Mucosa of descending colon (tissue), 3 donors: ENCODE data around the gene KASH5. TPM values are rescaled to one million over a fixed set of nuclear protein-coding genes. Genes with fewer than 3 reads are reported as not detected.
"Not testable (repeated sequence)": the region's sequence is repeated elsewhere in the genome, so short reads cannot be mapped to it uniquely, and the experiment has no call there.

Source experiments
- ATAC-seq: fragments of 200-7000 bp; cut with Tn5 transposase; one replicate; pipeline ENCODE4 v1.9.1; 2020; ENCODE audit warnings: mild to moderate bottlenecking, moderate library complexity
- DNase-seq, 3 donors: peaks; one replicate each; pipeline ENCODE4 v3.0.0-alpha.2; 2020
- H3K36me3 ChIP-seq: fragments of 200-600 bp; one replicate; pipeline ENCODE4 v1.8.0; 2021; ENCODE audit warnings: low read depth, mild to moderate bottlenecking
- H3K4me1 ChIP-seq: fragments of 200-600 bp; one replicate; pipeline ENCODE4 v1.8.0; 2021; ENCODE audit warnings: low read depth, mild to moderate bottlenecking
- H3K4me3 ChIP-seq: fragments of 200-600 bp; one replicate; pipeline ENCODE4 v1.8.0; 2021; ENCODE audit warnings: mild to moderate bottlenecking
- H3K9me3 ChIP-seq: fragments of 200-600 bp; one replicate; pipeline ENCODE4 v1.8.0; 2021; ENCODE audit warnings: mild to moderate bottlenecking
- CTCF ChIP-seq: fragments of 200-600 bp; IDR thresholded peaks from one replicate; pipeline ENCODE4 v1.8.0; 2022; ENCODE audit warnings: antibody characterized with exemption, mild to moderate bottlenecking
- intact Hi-C, 2 donors: fragments of 100-400 bp; cut with DNase I in 1 of 2; cut with micrococcal nuclease in 1 of 2; formaldehyde crosslinking; loops; one replicate each; pipeline versions ENCODE4 v1.11.0 to v1.11.1; 2022; cut with DNase I, micrococcal nuclease
- total RNA-seq, 3 donors: library from RNA; stranded (reverse); fragmentation: NEBNext Ultra II Directional in 2 of 3; extraction: Animal tissue kit (Norgen Biotek cat#: 25700) in 2 of 3; gene quantifications; one replicate each; pipeline versions ENCODE4 v1.2.1 to v1.2.4, GENCODE V29; 2021 to 2023
- donor health status: DM: no; HTN: no; CAD: no; lungs with moderate emphysema.
- donor health status: DM: no; HTN: no; CAD: no.
- donor health status: DM: no; HTN: yes; CAD: no.

KASH5 gene
- total RNA-seq, 3 donors from 2014 or later: not detected

DNA sequence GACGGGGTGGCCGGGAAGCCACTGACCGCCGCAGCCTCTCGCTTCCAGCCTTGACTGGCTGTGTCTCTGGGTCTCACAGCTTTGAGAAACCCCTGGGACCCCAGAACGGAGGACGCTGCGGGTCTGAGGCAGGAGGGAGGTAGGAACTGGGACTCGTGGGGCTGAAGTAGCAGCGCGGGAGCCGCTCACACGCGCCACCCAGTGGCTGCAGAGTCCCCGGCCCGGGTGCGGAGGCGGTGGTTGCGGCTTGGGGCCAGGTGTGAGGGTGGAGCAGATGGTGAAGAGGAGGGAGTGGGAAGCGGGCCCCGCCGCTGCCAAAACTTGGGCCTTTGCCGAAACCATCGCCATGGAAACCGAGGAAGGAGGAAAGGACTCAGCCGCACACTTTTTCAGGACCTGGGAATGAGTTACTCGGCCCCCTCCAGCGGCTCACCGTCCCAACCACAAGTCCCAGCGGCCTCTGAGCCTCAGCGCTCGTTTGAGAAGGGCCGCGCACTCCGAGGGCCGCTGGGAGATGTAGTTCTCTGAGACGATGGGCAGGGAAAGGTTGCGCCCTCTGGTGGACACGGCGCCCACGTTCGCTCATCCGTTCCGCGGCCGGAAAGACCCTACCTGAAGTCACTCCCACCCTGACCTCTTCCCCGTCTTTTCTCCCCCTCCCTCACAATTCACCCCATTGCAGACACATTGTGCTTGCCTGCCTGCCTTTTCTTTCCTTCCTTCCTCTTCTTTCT lies 55.5 kb downstream of the KASH5 start:
- peak; percentile 75 for TF ChIP-seq CTCF
- peak overlapping the region; percentile 42 for H3K4me3 ChIP-seq
- intact Hi-C loops: loop anchor here (2.0 to 5.0 kb wide), 2 partner anchors 51 kb away; no protein-coding TSS in a partner anchor
- peak; percentile 96 for DNase-seq
- H3K9me3 ChIP-seq: no peaks in the 10 kb centered on the region
- no peaks in the 10 kb centered on the region for H3K36me3 ChIP-seq
- no peaks in the 10 kb centered on the region for H3K4me1 ChIP-seq
- ATAC-seq: peak; percentile 94

DNA sequence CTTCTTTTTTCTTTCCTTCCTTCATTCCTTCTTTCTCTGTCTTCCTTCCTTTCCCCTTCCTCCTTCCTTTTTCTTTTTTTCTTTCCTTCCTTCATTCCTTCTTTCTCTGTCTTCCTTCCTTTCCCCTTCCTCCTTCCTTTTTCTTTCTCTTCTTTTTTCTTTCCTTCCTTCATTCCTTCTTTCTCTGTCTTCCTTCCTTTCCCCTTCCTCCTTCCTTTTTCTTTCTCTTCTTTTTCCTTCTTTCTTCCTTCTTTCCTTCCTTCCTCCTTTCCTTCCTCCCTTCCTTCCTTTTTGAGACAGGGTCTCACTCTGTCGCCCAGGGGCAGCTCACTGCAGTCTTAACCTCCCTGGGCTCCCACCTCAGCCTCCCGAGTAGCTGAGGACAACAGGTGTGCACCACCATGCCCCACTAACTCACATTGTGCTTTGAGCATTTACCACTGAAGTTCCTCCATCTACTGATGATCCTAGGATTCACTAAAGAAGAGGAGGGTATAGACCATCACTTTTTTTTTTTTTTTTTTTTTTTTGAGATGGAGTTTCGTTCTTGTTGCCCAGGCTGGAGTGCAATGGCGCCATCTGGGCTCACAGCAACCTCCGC lies 56.2 kb downstream of the KASH5 start:
- ATAC-seq, H3K36me3 ChIP-seq, H3K9me3 ChIP-seq, H3K4me1 ChIP-seq, DNase-seq, H3K4me3 ChIP-seq: not testable (repeated sequence)
- intact Hi-C loops: loop anchor here in 1 of 2 donors (5.0 kb wide), 1 partner anchor 52 kb away; no protein-coding TSS in a partner anchor

GRCh38 chr19:49445997-49446396 lies 57.9 kb downstream of the KASH5 start:
- peaks cover 4% of the 10 kb centered on the region for H3K4me1 ChIP-seq
- no peak overlapping the region for H3K4me3 ChIP-seq
- DNase-seq: peak in 1 of 3 donors; percentile 41
- ATAC-seq: no peak
- TF ChIP-seq CTCF: no peak
- H3K9me3 ChIP-seq: no peaks in the 10 kb centered on the region
- H3K36me3 ChIP-seq: no peaks in the 10 kb centered on the region
- intact Hi-C loops: no loop called here

- H3K9me3 ChIP-seq: no peaks in the 10 kb centered on the region
- H3K4me3 ChIP-seq: no peak overlapping the region
- no peak for ATAC-seq
- TF ChIP-seq CTCF: no peak
- peak in 1 of 3 donors; percentile 58 for DNase-seq
- intact Hi-C loops: no loop called here
- H3K36me3 ChIP-seq: peaks cover 5% of the 10 kb centered on the region
- peaks cover 8% of the 10 kb centered on the region for H3K4me1 ChIP-seq
Observed at GRCh38 chr19:49447485-49448431, 59.7 kb downstream of the KASH5 start.

- Histone ChIP-seq H3K9me3 (no peaks in the 10 kb centered on the region), H3K4me1 (peaks cover 8% of the 10 kb centered on the region), H3K36me3 (peaks cover 5% of the 10 kb centered on the region), H3K4me3 (no peak overlapping the region)
- intact Hi-C loops: no loop called here
- no peak for DNase-seq
- no peak for ATAC-seq
- no peak for TF ChIP-seq CTCF
Observed at GRCh38 chr19:49448432-49448786, 60.4 kb downstream of the KASH5 start.
